ENCODE measurements around the gene RAP1A.

RAP1A gene

GRCh38 chr1:111707906-111708305, 88.3 kb downstream of the RAP1A start:
- TF ChIP-seq CTCF (IDR thresholded peaks at IDR 0.05; ENCODE audit: insufficient read depth, low read depth, low read length, missing control alignments): no peak
- no peak overlapping the region for H3K4me3 ChIP-seq (ENCODE audit: low read depth, low read length)
- DNase-seq (ENCODE audit: low read depth): no peak

- H3K4me3 ChIP-seq (ENCODE audit: low read depth, low read length): no peak overlapping the region
- no peak for TF ChIP-seq CTCF (IDR thresholded peaks at IDR 0.05; ENCODE audit: insufficient read depth, low read depth, low read length, missing control alignments)
- no peak for DNase-seq (ENCODE audit: low read depth)
Observed at GRCh38 chr1:111709986-111710385, 90.4 kb downstream of the RAP1A start.

GRCh38 chr1:111716333-111716732, 96.7 kb downstream of the RAP1A start:
- TF ChIP-seq CTCF (IDR thresholded peaks at IDR 0.05; ENCODE audit: insufficient read depth, low read depth, low read length, missing control alignments): no peak
- H3K4me3 ChIP-seq (ENCODE audit: low read depth, low read length): no peak overlapping the region
- DNase-seq (ENCODE audit: low read depth): no peak

- TF ChIP-seq CTCF (IDR thresholded peaks at IDR 0.05; ENCODE audit: insufficient read depth, low read depth, low read length, missing control alignments): no peak
- no peak for DNase-seq (ENCODE audit: low read depth)
- no peak overlapping the region for H3K4me3 ChIP-seq (ENCODE audit: low read depth, low read length)
Observed at GRCh38 chr1:111717450-111717849, 97.9 kb downstream of the RAP1A start.

GRCh38 chr1:111719135-111719534, 99.5 kb downstream of the RAP1A start:
- no peak for DNase-seq (ENCODE audit: low read depth)
- TF ChIP-seq CTCF (IDR thresholded peaks at IDR 0.05; ENCODE audit: insufficient read depth, low read depth, low read length, missing control alignments): no peak
- H3K4me3 ChIP-seq (ENCODE audit: low read depth, low read length): no peak overlapping the region

- no peak overlapping the region for H3K4me3 ChIP-seq (ENCODE audit: low read depth, low read length)
- TF ChIP-seq CTCF (IDR thresholded peaks at IDR 0.05; ENCODE audit: insufficient read depth, low read depth, low read length, missing control alignments): no peak
- no peak for DNase-seq (ENCODE audit: low read depth)
Observed at GRCh38 chr1:111719674-111720132, 100.1 kb downstream of the RAP1A start.

- TF ChIP-seq CTCF (IDR thresholded peaks at IDR 0.05; ENCODE audit: insufficient read depth, low read depth, low read length, missing control alignments): no peak
- H3K4me3 ChIP-seq (ENCODE audit: low read depth, low read length): no peak overlapping the region
- DNase-seq (ENCODE audit: low read depth): no peak
Observed at GRCh38 chr1:111720274-111720976, 100.8 kb downstream of the RAP1A start.
